PC-3 (cell line): ENCODE measurements around the gene CLPTM1L.

Experiments
- CTCF ChIP-seq: fragments of 300-600 bp; sonication (generic); conservative IDR thresholded peaks from 2 replicates; pipeline ENCODE4 v1.5.1; 2017; ENCODE audit warnings: antibody characterized with exemption, low read depth, mild to moderate bottlenecking, low read length
- EZH2 ChIP-seq: fragments of 300-600 bp; sonication (generic); IDR thresholded peaks from one replicate; pipeline ENCODE4 v1.6.1; 2017; ENCODE audit warnings: antibody characterized with exemption, mild to moderate bottlenecking, low read length; ENCODE audit not compliant: unreplicated experiment
- EZH2phosphoT487 ChIP-seq: fragments of 300-600 bp; sonication (generic); IDR thresholded peaks from 2 replicates; pipeline ENCODE4 v1.6.1; 2018; ENCODE audit warnings: mild to moderate bottlenecking, antibody characterized with exemption, low read length, borderline replicate concordance

DNA sequence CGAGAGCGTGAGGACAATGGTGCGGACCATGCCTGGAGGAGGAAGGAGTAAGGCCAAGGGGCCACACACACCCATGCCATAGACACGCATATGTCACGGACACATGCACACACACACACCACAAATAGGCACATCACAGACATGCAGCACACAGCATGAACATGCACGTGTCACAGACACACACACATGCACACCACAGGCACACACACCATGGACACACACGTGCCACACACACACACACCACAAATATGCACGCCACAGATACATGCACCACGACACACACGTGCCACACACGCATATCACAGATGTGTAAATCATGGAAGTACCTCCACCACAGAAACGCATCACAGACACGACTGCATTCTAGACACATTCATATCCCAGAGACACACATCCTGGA is 66.7 kb downstream of the CLPTM1L start:
- TF ChIP-seq CTCF, result no peak
- no peak for TF ChIP-seq EZH2
- no peak for TF ChIP-seq EZH2phosphoT487
